Measurements from ENCODE around the gene TYRO3.

DNA sequence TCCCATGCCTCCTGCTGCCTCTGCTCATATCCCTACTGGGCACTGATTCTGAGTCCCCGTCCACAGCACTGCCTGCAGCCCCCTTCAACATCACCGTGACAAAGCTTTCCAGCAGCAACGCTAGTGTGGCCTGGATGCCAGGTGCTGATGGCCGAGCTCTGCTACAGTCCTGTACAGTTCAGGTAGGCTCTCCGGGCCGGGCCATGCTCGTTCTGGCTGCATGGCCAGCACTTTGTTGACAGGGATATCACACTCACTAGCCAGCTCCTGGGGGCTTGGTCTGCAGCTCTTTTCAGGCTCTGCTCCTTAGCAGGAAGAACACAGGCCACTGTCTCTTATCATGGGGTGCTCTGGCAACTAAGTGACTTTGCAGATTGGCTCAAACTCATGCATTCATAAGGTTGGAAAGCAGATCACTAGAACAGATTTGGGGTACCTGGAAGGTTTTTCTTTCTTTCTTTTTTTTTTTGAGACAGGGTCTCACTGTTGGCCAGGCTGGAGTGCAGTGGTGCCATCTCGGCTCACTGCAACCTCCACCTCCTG is 6.0 kb downstream of the TYRO3 start:
- no peak for TF ChIP-seq CTCF (IDR thresholded peaks at IDR 0.05)
- no peak for TF ChIP-seq POLR2A (IDR thresholded peaks at IDR 0.05)
- no peak for TF ChIP-seq POLR2AphosphoS5 (IDR thresholded peaks at IDR 0.05; ENCODE audit: insufficient read depth in 1 of 2, low read depth in 1 of 2)

Data from vagina (tissue), 2 donors.